T-helper 2 cell treated with Interferon-gamma antibody and Interleukin-4, amounts not matched to agents 100 ng/mL and 5 ng/mL, for 36 hours (primary cell): ENCODE data around the gene MTFR2. TPM values are rescaled to one million over a fixed set of nuclear protein-coding genes. Genes with fewer than 3 reads are reported as not detected.

Experiments
- intact Hi-C: fragments of 100-400 bp; cut with micrococcal nuclease; formaldehyde crosslinking; loops from one replicate; pipeline ENCODE4 v1.15.1; 2023
- total RNA-seq: library from RNA; stranded (reverse); gene quantifications from 2 replicates; pipeline ENCODE4 v1.2.3, GENCODE V29; 2022

The MTFR2 gene
- 21.9 and 23.4 TPM in 2 replicates for total RNA-seq

DNA sequence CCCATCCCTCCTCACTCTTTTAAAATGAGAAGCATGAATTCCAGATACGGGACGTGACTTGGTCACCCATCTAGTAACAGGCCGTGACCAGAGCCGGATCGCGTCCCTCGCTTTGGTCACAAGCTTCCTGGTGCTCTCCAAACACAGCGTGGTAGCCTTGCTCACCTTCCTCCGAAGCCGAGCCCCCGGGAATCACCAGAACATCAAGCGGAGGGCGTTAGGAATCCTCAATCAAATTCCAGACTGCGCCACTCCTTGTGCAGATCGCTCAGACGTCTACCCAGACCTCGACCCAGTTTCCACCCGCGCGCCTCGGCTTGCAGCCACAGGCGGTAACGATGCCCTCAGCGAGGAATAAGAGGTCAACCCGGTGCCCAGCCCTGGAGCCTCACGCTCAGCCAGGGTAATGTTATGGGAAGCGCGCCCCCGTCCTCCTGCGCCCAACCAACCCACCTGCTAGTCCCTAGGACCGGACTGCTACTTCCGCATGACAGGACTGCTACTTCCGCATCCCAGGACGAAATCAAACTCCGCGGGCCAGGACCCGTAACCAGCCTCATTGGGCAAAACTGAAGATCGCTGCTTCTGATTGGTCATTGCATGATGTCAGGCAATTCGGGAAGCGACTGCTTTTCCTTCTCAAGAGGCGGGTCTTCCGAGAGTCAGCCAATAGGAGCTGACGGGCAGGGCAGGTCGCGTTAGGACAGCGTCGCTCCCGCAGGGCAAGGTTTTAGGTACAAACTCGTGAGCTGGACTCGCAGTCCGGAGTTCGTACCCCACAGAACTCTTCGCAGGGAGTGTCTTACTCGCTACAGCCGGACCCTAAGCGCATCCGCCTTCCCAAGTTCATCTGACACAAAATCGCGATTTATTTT, at the start of gene MTFR2:
Gene MTFR2, minus strand, starts transcription at position 501 of the 875 bp plus-strand sequence. CDS start 1,212 bp downstream, outside the sequence.
- intact Hi-C loops = loop anchor here (1.0 kb wide), 1 partner anchor 39 kb away; the partner anchor contains the start of gene BCLAF1

GRCh38 chr6:136294621-136295020, 44.5 kb upstream of the MTFR2 start:
- intact Hi-C loops = no loop called here

DNA sequence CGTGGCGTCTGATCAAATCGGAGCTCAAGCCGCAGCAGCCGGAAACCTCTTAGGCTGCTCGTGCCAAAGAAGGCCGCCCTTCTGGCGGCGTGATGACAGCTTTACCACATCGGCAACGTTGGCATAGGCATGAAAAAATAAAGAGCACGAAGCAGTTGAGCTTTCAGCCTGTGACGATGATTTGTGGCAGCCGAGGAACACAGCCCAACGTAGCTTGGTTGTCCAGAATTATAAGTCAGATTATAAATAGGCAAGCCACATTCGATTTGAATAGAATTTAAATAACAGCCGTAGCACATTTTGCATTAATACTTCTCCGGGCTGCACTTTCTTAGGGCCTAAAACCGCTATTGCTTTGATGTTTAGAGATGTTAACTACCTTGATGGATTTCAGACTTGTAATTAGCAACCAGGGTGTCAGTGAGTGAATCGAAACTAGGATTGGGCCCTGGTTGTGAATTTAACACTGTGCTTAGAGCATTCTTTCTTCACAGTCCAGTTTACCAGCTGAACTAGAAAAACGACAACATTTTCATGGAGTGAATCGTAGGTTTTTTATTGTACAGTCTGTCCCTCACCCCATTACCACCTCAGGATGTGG, 40.4 kb upstream of the MTFR2 start:
- intact Hi-C loops = loop anchor here (1.0 kb wide), 1 partner anchor 27 kb away; no protein-coding TSS in a partner anchor

- intact Hi-C loops = loop anchor here (1.0 to 10.0 kb wide), 9 partner anchors 28 to 1583 kb away; partner anchors contain the start of genes HBS1L, MAP3K5, MTFR2 and MYB
Observed at GRCh38 chr6:136289579-136290409, 39.7 kb upstream of the MTFR2 start, which contains the start of gene BCLAF1. TSS of gene BCLAF1 (minus strand) at chr6:136289846. CDS start at chr6:136279866, 9,980 bp downstream.

- intact Hi-C loops = loop anchor here (1.0 to 10.0 kb wide), 8 partner anchors 39 to 1583 kb away; partner anchors contain the start of genes HBS1L, MAP3K5, MTFR2 and MYB
Observed at GRCh38 chr6:136289327-136289578, 39.1 kb upstream of the MTFR2 start.

DNA sequence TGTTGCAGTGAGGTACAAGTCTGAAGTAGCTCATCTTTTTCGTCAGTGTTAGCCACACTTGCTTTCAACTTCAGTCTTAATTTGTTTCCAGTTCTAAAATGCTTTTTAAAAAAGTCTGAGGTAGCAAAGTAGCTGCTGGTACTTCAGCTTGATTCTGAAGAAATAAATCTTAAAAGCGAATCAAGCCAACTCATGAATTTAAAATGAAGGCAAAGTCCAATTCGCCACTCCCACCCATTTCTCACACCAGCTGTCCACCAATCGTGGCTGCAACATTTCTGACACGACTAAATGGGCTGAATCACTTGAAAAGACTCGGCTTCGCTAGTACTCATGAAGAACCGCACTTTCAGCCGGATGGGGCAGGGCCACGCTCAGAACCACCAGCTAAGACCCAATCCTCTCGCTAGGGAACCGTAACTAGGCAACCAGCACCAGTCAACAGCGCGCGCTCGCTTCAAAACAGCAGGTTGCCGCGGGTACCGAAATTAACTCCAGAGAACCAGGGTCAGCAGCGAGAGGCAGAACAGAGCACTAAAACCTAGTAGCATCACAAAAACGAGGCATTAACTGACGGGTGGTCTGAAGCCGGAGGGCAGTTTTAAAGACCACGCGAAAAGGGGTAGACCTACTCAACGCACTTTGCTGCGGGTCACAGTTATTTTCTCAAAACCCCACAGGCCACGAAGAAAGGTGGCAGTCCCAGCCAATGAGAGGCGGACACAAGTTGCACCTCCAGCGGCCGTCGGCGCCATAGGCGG, 38.6 kb upstream of the MTFR2 start:
- intact Hi-C loops = loop anchor here (1.0 to 10.0 kb wide), 8 partner anchors 38 to 1584 kb away; partner anchors contain the start of genes HBS1L, MAP3K5, MTFR2 and MYB

DNA sequence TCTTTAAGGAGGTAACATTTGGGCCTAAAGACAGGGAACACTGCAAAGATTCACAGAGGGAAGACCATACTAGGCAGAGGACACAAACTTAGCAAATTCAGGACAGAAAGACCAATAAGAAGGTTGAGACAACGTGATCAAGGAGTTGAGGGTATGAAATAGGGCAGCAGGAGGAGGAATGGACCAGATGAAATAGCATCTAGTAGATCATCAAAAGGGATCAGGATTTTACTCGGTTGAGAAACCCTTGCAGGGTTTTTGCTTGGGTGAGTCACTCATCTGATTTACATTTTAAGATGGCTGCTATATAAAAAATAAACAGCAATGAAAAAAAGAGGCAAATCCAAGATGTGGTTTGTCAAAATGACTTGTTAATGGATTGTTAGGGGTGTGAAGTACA, 34.8 kb upstream of the MTFR2 start:
- intact Hi-C loops = loop anchor here (5.0 to 10.0 kb wide), 5 partner anchors 32 to 1587 kb away; partner anchors contain the start of genes HBS1L, MAP3K5 and MYB

DNA sequence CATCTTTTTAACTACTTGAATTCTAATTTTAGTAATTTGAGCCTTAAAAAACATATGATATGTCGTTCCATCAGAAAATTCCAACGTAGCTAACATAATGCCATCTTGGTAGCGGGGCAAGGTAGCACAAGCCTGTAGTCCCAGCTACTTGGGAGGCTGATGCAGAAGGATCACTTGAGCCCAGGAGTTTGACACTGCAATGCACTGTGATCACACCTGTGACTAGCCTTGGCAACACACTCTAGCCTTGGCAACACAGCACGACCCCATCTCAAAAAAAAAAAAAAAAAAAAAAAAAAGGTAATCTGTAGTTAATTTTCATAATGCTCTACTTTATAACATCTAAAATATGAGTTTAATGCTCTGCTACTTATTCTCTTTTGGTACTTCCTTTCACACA, 32.8 kb upstream of the MTFR2 start:
- intact Hi-C loops = loop anchor here (5.0 to 10.0 kb wide), 2 partner anchors 34 to 512 kb away; partner anchors contain the start of gene MAP3K5

DNA sequence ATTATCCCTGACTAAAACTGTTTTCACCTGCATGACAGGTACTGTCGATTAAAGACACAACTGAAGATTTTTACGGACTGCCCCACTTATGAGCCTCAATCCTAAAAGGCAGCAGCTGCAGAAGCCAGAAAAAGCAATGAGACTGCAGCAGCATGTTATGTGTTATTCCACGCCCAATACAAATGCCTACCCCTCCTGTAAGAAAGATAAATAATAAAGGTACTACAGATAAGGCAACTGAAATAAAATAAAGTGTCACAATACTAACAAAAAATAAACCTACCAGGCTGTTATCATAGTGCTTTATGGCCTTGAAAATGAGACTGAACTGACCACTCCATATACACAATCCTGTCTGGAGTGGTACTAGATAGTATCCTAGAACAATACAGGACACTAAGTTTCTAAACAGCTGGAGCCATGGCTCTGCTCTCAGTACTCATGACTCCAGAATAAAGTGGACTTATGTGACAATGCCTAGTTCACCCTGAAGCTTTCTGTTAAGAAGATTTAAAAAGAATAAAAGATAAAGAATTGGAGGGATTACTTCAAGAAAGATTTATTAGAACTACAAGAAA, 30.0 kb upstream of the MTFR2 start:
- intact Hi-C loops = loop anchor here (5.0 to 10.0 kb wide), 2 partner anchors 37 to 515 kb away; partner anchors contain the start of gene MAP3K5

DNA sequence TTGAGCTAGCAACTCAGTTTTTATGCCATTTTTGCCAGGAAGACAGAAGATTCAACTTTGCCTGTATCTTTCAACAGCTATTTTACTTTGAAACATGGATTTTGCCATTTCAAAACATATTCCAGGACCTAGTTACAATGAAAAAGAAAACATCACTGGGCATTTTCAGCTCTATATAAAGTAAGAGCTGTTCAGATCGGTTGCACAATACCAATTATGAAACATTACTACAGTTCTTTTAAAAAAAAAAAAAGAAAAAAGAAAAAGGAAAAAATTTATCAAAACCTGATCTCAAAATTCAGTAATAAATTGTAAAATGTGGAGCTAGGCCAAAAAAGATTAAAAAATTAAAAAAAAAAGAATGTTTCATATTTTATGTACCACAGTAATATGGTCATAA, 24.0 kb upstream of the MTFR2 start:
- intact Hi-C loops = no loop called here

GRCh38 chr6:136265101-136265500, 15.0 kb upstream of the MTFR2 start:
- intact Hi-C loops = no loop called here

DNA sequence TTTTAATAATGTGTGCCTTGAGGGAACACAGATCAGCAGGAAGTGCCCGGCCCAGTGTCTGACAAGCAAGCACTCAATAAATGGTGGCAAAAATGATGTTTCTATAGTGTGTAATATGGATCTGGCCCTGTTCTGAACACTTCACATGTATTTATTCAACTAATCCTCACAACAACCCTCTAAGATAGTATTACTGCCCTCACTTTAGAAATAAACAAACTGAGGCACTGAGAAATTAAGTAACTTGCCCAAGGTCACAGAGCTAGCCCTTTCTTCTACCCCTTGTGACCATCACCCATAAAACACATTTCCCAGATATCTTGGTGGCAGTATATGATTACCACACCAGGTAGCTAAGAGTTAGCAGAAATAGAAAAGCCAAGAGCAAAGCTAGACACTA, 12.8 kb upstream of the MTFR2 start:
- intact Hi-C loops = no loop called here

DNA sequence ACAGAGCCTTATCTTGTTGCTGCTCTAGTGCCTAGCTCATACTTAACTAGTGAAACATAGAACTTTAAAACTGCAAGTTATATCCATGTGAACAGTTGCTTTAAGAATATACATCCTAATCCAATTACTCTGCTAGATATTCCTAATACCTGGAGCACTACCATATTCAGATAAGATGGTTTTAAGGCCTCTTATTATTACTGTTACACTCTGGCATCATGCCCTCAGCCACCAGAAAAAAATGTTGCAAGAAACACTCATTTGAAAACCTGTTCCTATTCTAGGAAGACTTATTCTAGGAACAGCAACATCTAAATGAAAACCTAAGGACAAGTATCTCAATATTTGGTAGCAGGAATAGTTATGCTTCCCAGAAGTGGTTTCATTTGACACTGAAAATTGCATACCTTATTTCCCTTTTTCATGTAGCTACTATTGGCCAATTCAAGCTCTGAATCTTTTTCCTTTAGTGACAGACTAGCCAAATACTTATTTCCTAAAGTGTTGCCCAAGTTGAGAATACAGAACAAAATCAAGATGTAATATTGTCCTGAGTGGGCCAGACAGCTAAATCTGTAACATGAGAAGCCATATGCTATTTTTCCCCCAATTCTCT, 4.8 kb upstream of the MTFR2 start:
- intact Hi-C loops = no loop called here

- intact Hi-C loops = loop anchor here (2.0 kb wide), 1 partner anchor 13 kb away; no protein-coding TSS in a partner anchor
Observed at GRCh38 chr6:136253734-136254133, 3.6 kb upstream of the MTFR2 start.

- intact Hi-C loops = loop anchor here (2.0 kb wide), 1 partner anchor 14 kb away; no protein-coding TSS in a partner anchor
Observed at GRCh38 chr6:136252441-136252840, 2.3 kb upstream of the MTFR2 start.

DNA sequence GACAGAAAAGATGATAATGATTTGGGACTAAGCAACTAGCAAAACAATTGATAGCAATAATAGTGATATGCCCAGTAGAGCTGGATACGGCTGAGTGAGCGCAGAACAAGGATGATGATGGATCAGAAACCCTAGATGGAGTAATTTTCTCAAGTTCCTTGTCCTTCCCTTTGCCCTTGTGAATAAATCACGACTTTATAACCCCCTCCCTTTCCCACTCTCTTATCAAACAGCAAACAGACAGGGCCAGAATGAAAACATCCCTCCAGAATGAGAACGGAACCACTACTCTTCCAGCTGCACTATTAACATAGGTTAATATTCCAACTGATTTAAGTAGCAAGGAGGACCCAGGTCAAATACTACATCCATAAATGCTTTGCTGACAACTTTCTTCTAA, 1.3 kb upstream of the MTFR2 start:
- intact Hi-C loops = no loop called here

DNA sequence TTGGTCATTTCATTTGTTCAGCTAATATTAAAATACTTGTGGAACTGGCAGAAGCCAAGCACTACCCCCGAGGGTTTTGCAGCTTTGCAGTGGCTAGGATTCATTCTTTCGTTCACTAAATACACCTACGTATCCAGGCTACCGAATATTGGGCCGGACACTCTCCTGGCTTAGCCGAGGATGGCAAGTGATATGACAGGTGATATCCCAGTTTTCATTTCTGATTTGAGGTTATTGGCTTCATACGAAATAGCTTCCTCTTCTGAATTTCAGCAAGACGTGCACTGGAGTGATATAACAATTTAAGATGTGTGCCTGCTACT, 536 bp upstream of the MTFR2 start:
- intact Hi-C loops = loop anchor here (1.0 kb wide), 1 partner anchor 39 kb away; the partner anchor contains the start of gene BCLAF1

- intact Hi-C loops = no loop called here
Observed at GRCh38 chr6:136249336-136249735, 775 bp downstream of the MTFR2 start.

- intact Hi-C loops = no loop called here
Observed at GRCh38 chr6:136244061-136244616, 6.0 kb downstream of the MTFR2 start.
